ENCODE measurements around the gene HPSE2.

GRCh38 chr10:98444314-98445006, 791.2 kb downstream of the HPSE2 start:
- TF ChIP-seq, protein P1, sequence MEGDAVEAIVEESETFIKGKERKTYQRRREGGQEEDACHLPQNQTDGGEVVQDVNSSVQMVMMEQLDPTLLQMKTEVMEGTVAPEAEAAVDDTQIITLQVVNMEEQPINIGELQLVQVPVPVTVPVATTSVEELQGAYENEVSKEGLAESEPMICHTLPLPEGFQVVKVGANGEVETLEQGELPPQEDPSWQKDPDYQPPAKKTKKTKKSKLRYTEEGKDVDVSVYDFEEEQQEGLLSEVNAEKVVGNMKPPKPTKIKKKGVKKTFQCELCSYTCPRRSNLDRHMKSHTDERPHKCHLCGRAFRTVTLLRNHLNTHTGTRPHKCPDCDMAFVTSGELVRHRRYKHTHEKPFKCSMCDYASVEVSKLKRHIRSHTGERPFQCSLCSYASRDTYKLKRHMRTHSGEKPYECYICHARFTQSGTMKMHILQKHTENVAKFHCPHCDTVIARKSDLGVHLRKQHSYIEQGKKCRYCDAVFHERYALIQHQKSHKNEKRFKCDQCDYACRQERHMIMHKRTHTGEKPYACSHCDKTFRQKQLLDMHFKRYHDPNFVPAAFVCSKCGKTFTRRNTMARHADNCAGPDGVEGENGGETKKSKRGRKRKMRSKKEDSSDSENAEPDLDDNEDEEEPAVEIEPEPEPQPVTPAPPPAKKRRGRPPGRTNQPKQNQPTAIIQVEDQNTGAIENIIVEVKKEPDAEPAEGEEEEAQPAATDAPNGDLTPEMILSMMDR (conservative IDR thresholded peaks at IDR 0.05): no peak
- no peak for TF ChIP-seq ZFX (IDR thresholded peaks at IDR 0.05)

All from C4-2B (cell line).